GM12892 (cell line): Measurements from ENCODE around the gene PDGFC.

ENCODE experiments used
- DNase-seq: peaks from one replicate; pipeline ENCODE4 v3.0.0; 2011; ENCODE audit not compliant: insufficient read length
- FAIRE-seq: peaks from 2 replicates; lab custom pipeline; 2011; peaks lifted over from hg19 to GRCh38; lab: Jason Lieb, UNC
- POLR2A ChIP-seq: IDR thresholded peaks from 2 replicates; pipeline ENCODE4 v1.6.1; 2011; ENCODE audit warnings: low read depth, low read length, control low read depth
- POLR2AphosphoS5 ChIP-seq: IDR thresholded peaks from 2 replicates; pipeline ENCODE4 v1.6.1; 2011; ENCODE audit warnings: low read depth, low read length, control low read depth
- TAF1 ChIP-seq: IDR thresholded peaks from 2 replicates; pipeline ENCODE4 v1.6.1; 2011; ENCODE audit warnings: low read depth, mild to moderate bottlenecking, control low read depth, low read length, borderline replicate concordance

PDGFC gene

DNA sequence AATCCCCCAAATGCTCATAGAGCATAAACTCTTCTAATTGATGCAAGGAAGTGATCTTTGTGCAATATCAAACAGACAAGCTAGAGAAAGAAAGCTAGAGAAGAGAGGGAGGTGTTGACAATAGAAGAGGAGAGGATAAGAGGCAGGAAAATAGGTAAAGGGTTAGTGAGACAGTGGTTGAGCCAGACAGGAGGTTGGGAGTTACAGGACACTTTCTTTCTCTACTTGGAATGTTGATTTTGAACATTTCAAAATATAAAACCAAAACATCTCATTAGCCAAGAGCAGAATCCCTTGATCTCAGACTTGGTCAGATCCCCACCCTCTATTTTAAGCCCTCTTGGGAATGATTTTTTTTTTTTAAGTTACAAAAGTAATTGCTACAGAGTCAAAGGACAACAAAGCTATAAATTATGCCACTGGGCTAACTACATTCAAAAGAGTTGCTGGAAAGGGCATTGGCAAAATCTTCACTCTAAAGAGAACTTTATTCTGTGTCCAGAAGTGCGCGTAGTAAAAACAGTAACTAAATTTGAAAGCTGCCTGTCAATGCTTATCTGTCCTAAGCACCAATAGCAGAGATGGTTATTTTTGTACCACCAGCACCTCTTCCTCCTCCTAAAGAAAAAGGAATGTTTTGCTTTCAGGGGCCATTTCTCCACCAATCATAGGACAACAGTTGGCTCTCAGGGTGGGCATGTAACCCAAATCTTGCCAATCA lies 133.8 kb downstream of the PDGFC start:
- TF ChIP-seq TAF1 (no peak), POLR2AphosphoS5 (no peak), POLR2A (no peak)
- FAIRE-seq: no peak

GRCh38 chr4:156832886-156833285 lies 138.7 kb downstream of the PDGFC start:
- DNase-seq (no peak), FAIRE-seq (no peak)
- TF ChIP-seq TAF1 (no peak), POLR2AphosphoS5 (no peak), POLR2A (no peak)

More for the DNA sequence above, 133.8 kb downstream of the PDGFC start:
- no peak for DNase-seq

- TF ChIP-seq POLR2AphosphoS5: no peak
- no peak for TF ChIP-seq POLR2A
- no peak for TF ChIP-seq TAF1
- peak; percentile 14 for FAIRE-seq
- no peak for DNase-seq
These were observed 141.2 kb downstream of the PDGFC start for GRCh38 chr4:156830351-156830750.

- TF ChIP-seq TAF1: no peak
- no peak for TF ChIP-seq POLR2AphosphoS5
- no peak for TF ChIP-seq POLR2A
- no peak for DNase-seq
- no peak for FAIRE-seq
These were observed 142.3 kb downstream of the PDGFC start for GRCh38 chr4:156829201-156829873.

DNA sequence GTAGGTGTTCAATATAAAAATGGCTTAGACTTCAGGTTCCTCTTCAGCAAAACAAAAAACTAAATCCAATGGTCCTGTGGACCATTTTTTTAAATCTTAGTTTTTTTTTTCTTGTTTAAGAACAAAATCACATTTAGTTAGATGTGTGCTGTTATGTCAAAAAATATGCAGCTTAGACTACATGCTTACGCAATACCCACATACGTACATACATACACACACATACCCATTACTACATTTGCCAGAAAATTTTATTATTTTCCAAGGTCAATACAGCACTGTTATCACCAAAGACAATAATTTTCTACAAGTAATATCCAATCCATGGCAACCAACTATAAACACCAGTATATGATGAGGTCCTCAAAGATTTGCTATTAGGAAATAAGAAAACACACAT lies 144.1 kb downstream of the PDGFC start:
- FAIRE-seq (no peak), DNase-seq (no peak)
- TF ChIP-seq POLR2AphosphoS5 (no peak), TAF1 (no peak), POLR2A (no peak)

GRCh38 chr4:156825074-156825473 lies 146.5 kb downstream of the PDGFC start:
- DNase-seq (no peak), FAIRE-seq (no peak)

DNA sequence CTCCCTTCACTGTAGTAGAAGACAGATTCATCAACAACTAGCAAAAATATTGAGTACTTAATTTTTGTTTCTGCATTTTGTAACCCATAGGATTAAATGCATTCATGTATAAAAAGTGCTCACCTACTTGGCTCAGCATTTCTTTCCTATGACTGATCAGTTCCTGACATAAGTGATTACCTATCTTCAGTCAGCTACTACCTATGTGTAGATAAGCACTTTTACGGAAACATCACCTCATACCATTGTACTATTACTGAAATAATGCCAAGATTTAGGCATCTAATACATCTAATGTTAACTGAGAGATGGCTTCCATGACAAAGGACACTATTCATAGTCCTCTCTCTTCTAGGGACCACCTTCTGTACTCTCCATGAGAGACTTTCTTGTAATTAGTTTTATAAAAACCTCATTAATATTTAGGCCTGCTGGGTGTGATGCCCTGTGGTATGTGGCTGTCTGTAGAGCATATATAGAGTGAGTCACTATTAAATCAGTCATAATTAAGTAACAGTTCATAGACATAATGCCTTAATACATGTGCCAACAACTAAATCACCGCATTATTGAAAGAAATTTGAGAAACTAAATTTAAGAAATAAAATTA lies 147.0 kb downstream of the PDGFC start:
- no peak for DNase-seq
- FAIRE-seq: no peak
- no peak for TF ChIP-seq TAF1
- no peak for TF ChIP-seq POLR2AphosphoS5
- no peak for TF ChIP-seq POLR2A

More at GRCh38 chr4:156825074-156825473, 146.5 kb downstream of the PDGFC start:
- no peak for TF ChIP-seq POLR2A
- TF ChIP-seq POLR2AphosphoS5: no peak
- no peak for TF ChIP-seq TAF1

- DNase-seq (no peak), FAIRE-seq (no peak)
- TF ChIP-seq POLR2AphosphoS5: no peak
- no peak for TF ChIP-seq POLR2A
- TF ChIP-seq TAF1: no peak
These were observed 150.7 kb downstream of the PDGFC start for GRCh38 chr4:156820931-156821330.

- TF ChIP-seq POLR2A: no peak
- TF ChIP-seq TAF1: no peak
- no peak for TF ChIP-seq POLR2AphosphoS5
- no peak for DNase-seq
- no peak for FAIRE-seq
These were observed 155.2 kb downstream of the PDGFC start for GRCh38 chr4:156816360-156816755.

- FAIRE-seq (no peak), DNase-seq (no peak)
- TF ChIP-seq TAF1 (no peak), POLR2AphosphoS5 (no peak), POLR2A (no peak)
These were observed 155.8 kb downstream of the PDGFC start for GRCh38 chr4:156815717-156816359.

GRCh38 chr4:156811963-156812362 lies 159.6 kb downstream of the PDGFC start:
- no peak for FAIRE-seq
- DNase-seq: no peak
- TF ChIP-seq POLR2A (no peak), TAF1 (no peak), POLR2AphosphoS5 (no peak)

GRCh38 chr4:156811286-156811685 lies 160.3 kb downstream of the PDGFC start:
- TF ChIP-seq POLR2AphosphoS5 (no peak), TAF1 (no peak)
- FAIRE-seq: no peak
- DNase-seq: no peak
